HEK293T (cell line): ENCODE results near the gene SNX24.

Experiments used
- ARNT ChIP-seq: fragments of 450-650 bp; IDR thresholded peaks from 2 replicates; pipeline ENCODE4 v1.6.1; 2017; ENCODE audit warnings: mild to moderate bottlenecking
- BHLHE40 ChIP-seq: fragments of 450-650 bp; IDR thresholded peaks from 2 replicates; pipeline ENCODE4 v1.6.1; 2016; ENCODE audit warnings: mild to moderate bottlenecking, moderate library complexity, borderline replicate concordance
- ELF4 ChIP-seq: fragments of 450-650 bp; IDR thresholded peaks from 2 replicates; pipeline ENCODE4 v1.6.1; 2017; ENCODE audit warnings: antibody characterized with exemption
- FOXA1 ChIP-seq: fragments of 450-650 bp; IDR thresholded peaks from 2 replicates; pipeline ENCODE4 v1.6.1; 2016; ENCODE audit warnings: mild to moderate bottlenecking
- FOXK2 ChIP-seq: fragments of 450-650 bp; IDR thresholded peaks from 2 replicates; pipeline ENCODE4 v1.6.1; 2016; ENCODE audit warnings: mild to moderate bottlenecking
- FOXM1 ChIP-seq: fragments of 450-650 bp; IDR thresholded peaks from 2 replicates; pipeline ENCODE4 v1.6.1; 2017; ENCODE audit warnings: mild to moderate bottlenecking, borderline replicate concordance
- HDGF ChIP-seq: fragments of 450-650 bp; IDR thresholded peaks from 2 replicates; pipeline ENCODE4 v1.6.1; 2017; ENCODE audit warnings: antibody characterized with exemption, borderline replicate concordance
- LEF1 ChIP-seq: fragments of 450-650 bp; IDR thresholded peaks from 2 replicates; pipeline ENCODE4 v1.6.1; 2017; ENCODE audit warnings: mild to moderate bottlenecking, borderline replicate concordance
- SP1 ChIP-seq: fragments of 450-650 bp; IDR thresholded peaks from 2 replicates; pipeline ENCODE4 v1.6.1; 2017
- SUZ12 ChIP-seq: fragments of 450-650 bp; IDR thresholded peaks from 2 replicates; pipeline ENCODE4 v1.6.1; 2016; ENCODE audit warnings: mild to moderate bottlenecking
- ZNF384 ChIP-seq: fragments of 450-650 bp; IDR thresholded peaks from 2 replicates; pipeline ENCODE4 v1.6.1; 2016

- TF ChIP-seq ARNT (no peak), FOXM1 (no peak), ZNF384 (no peak), SUZ12 (no peak), BHLHE40 (no peak), ELF4 (no peak), LEF1 (no peak), SP1 (no peak), FOXK2 (no peak), HDGF (no peak), FOXA1 (no peak)
Measured at GRCh38 chr5:122874179-122874875, 28.9 kb downstream of the SNX24 start.
